Measurements from ENCODE around the gene GLCCI1.

The GLCCI1 gene

DNA sequence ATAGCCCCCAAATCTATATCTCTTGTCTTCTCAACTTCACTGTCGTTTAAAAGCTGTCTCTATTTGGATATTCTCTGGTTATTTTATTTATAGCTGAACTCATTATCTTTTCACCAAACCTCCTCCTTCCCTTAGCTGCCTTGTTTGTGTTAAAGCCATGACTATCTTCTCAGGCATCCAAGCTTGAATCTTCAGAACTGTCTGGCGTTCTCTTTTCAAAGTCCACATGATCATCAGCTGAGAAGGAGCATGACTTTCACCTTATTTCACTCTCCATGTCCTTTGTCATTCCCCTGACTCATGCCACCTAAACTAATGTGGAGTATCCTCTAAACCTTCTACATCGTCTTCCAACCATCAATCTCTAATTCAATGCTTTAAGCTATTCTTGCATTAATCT lies 5.7 kb upstream of the GLCCI1 start:
- no peaks in the 10 kb centered on the region for H3K4me1 ChIP-seq (ENCODE audit: insufficient read depth, insufficient read length)
- no peak for TF ChIP-seq YY1 (IDR thresholded peaks at IDR 0.05; ENCODE audit: insufficient read depth, insufficient read length)
- no peak for TF ChIP-seq ZNF274 (IDR thresholded peaks at IDR 0.05; ENCODE audit: low read depth, low read length)
- TF ChIP-seq SUZ12 (IDR thresholded peaks at IDR 0.05; ENCODE audit: extremely low read depth, insufficient read depth, insufficient read length) = no peak
- H3K9me3 ChIP-seq (ENCODE audit: insufficient read depth, low read length) = no peaks in the 10 kb centered on the region
- no peak for DNase-seq (ENCODE audit: low read depth, low spot score)
- H3K27me3 ChIP-seq (ENCODE audit: insufficient read depth, insufficient read length) = no peaks in the 10 kb centered on the region
- no peak overlapping the region for H3K4me3 ChIP-seq (ENCODE audit: insufficient read length, low read depth)
- no peaks in the 10 kb centered on the region for H3K36me3 ChIP-seq (ENCODE audit: insufficient read depth, insufficient read length, low read length)
- H3K9ac ChIP-seq (ENCODE audit: insufficient read length, low read depth) = no peak overlapping the region

DNA sequence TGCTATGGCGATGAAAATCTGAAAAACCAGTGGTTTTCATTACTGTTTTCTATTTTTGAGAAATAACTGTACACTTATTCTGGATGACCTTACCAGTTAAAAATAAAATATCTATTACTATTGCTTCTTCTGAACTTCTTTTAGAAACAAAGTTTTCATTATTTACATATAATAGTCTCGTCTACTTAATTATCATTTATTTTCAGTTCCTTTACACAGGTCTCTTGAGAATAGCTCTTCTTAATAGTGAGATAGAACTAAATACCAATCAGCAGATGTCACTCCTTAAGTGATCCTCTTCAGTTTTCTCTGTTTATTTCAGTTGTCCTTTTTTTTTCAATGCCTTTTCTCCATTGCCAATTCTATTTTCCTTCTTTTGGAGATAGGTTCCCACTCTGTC lies 4.3 kb upstream of the GLCCI1 start:
- Histone ChIP-seq H3K9ac (ENCODE audit: insufficient read length, low read depth) (no peak overlapping the region), H3K27me3 (ENCODE audit: insufficient read depth, insufficient read length) (no peaks in the 10 kb centered on the region), H3K4me1 (ENCODE audit: insufficient read depth, insufficient read length) (no peaks in the 10 kb centered on the region), H3K4me3 (ENCODE audit: insufficient read length, low read depth) (no peak overlapping the region), H3K9me3 (ENCODE audit: insufficient read depth, low read length) (no peaks in the 10 kb centered on the region), H3K36me3 (ENCODE audit: insufficient read depth, insufficient read length, low read length) (no peaks in the 10 kb centered on the region)
- no peak for TF ChIP-seq YY1 (IDR thresholded peaks at IDR 0.05; ENCODE audit: insufficient read depth, insufficient read length)
- no peak for TF ChIP-seq ZNF274 (IDR thresholded peaks at IDR 0.05; ENCODE audit: low read depth, low read length)
- no peak for TF ChIP-seq SUZ12 (IDR thresholded peaks at IDR 0.05; ENCODE audit: extremely low read depth, insufficient read depth, insufficient read length)
- DNase-seq (ENCODE audit: low read depth, low spot score) = no peak

DNA sequence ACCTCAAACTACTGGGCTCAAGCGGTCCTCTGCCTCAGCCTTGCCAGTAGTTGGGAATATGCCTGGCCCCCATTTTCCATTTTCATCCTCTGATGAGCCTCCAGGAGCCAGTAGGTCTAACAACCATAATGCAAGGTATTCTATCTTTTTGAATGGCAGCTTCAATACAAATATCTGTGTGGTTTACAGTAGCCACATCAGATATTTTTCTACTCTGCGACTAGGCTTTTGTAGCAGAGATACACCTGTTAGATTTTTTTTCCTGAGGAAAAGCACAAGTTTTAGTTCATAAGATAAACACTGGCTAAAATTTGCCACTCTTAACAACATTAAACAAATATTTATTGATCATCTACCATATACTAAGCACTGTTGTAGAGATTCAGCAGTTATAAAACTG lies 3.9 kb upstream of the GLCCI1 start:
- Histone ChIP-seq H3K27me3 (ENCODE audit: insufficient read depth, insufficient read length) (no peaks in the 10 kb centered on the region), H3K4me3 (ENCODE audit: insufficient read length, low read depth) (no peak overlapping the region), H3K36me3 (ENCODE audit: insufficient read depth, insufficient read length, low read length) (no peaks in the 10 kb centered on the region), H3K9ac (ENCODE audit: insufficient read length, low read depth) (no peak overlapping the region), H3K9me3 (ENCODE audit: insufficient read depth, low read length) (no peaks in the 10 kb centered on the region), H3K4me1 (ENCODE audit: insufficient read depth, insufficient read length) (no peaks in the 10 kb centered on the region)
- TF ChIP-seq YY1 (IDR thresholded peaks at IDR 0.05; ENCODE audit: insufficient read depth, insufficient read length) (no peak), ZNF274 (IDR thresholded peaks at IDR 0.05; ENCODE audit: low read depth, low read length) (no peak), SUZ12 (IDR thresholded peaks at IDR 0.05; ENCODE audit: extremely low read depth, insufficient read depth, insufficient read length) (no peak)
- no peak for DNase-seq (ENCODE audit: low read depth, low spot score)

DNA sequence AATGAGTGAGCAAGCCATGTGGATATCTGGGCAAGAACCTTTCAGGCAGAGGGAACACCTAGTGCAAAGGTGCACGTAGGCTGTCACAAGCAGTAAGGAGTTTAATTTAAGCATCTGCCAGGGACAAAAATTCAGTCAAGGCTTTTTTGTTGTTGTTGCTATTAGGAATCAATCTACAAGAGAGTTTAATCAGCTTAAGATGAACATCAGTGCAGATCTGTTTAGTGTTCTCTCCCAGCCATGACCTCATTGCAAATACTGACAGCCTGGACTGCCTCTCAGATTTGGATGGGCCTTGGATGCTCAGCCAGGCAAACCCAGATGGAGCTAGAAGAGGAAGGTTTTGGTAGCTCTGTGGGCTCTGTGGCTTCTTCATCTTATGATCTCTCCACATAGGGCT lies 3.3 kb upstream of the GLCCI1 start:
- Histone ChIP-seq H3K4me1 (ENCODE audit: insufficient read depth, insufficient read length) (no peaks in the 10 kb centered on the region), H3K4me3 (ENCODE audit: insufficient read length, low read depth) (no peak overlapping the region), H3K27me3 (ENCODE audit: insufficient read depth, insufficient read length) (no peaks in the 10 kb centered on the region), H3K36me3 (ENCODE audit: insufficient read depth, insufficient read length, low read length) (no peaks in the 10 kb centered on the region), H3K9me3 (ENCODE audit: insufficient read depth, low read length) (no peaks in the 10 kb centered on the region), H3K9ac (ENCODE audit: insufficient read length, low read depth) (no peak overlapping the region)
- no peak for TF ChIP-seq SUZ12 (IDR thresholded peaks at IDR 0.05; ENCODE audit: extremely low read depth, insufficient read depth, insufficient read length)
- TF ChIP-seq YY1 (IDR thresholded peaks at IDR 0.05; ENCODE audit: insufficient read depth, insufficient read length) = no peak
- no peak for TF ChIP-seq ZNF274 (IDR thresholded peaks at IDR 0.05; ENCODE audit: low read depth, low read length)
- no peak for DNase-seq (ENCODE audit: low read depth, low spot score)

DNA sequence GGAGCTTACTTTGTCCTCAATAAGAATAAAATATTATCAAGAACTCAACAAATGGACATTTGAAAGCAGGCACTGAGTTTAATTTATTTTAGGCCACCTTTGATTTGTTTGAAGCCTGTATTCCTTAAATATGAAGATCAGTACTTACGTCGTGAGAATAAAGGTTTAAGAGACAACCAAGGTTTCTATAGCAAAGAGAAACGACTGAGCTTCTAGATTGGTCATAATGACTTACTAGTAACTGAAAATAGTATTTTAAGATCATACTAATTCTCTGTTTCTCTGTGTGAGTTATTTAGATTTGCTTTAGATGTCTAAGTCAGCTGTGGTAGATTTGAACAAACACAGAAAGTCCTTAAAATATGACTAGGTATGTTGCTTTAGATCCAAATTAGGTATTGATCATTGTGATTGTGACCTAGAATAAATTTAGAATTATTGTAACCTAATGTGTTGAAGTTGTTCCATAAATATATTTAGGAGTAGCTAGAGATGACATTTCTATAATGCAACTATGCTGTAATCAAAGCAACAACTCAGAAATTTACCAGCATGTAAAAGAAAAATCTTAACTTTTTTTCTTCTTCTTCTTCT lies 2.4 kb upstream of the GLCCI1 start:
- Histone ChIP-seq H3K9me3 (ENCODE audit: insufficient read depth, low read length) (no peaks in the 10 kb centered on the region), H3K9ac (ENCODE audit: insufficient read length, low read depth) (no peak overlapping the region), H3K4me1 (ENCODE audit: insufficient read depth, insufficient read length) (peaks cover under 1% of the 10 kb centered on the region), H3K4me3 (ENCODE audit: insufficient read length, low read depth) (no peak overlapping the region), H3K27me3 (ENCODE audit: insufficient read depth, insufficient read length) (no peaks in the 10 kb centered on the region), H3K36me3 (ENCODE audit: insufficient read depth, insufficient read length, low read length) (no peaks in the 10 kb centered on the region)
- no peak for TF ChIP-seq YY1 (IDR thresholded peaks at IDR 0.05; ENCODE audit: insufficient read depth, insufficient read length)
- no peak for TF ChIP-seq SUZ12 (IDR thresholded peaks at IDR 0.05; ENCODE audit: extremely low read depth, insufficient read depth, insufficient read length)
- TF ChIP-seq ZNF274 (IDR thresholded peaks at IDR 0.05; ENCODE audit: low read depth, low read length) = no peak
- no peak for DNase-seq (ENCODE audit: low read depth, low spot score)

DNA sequence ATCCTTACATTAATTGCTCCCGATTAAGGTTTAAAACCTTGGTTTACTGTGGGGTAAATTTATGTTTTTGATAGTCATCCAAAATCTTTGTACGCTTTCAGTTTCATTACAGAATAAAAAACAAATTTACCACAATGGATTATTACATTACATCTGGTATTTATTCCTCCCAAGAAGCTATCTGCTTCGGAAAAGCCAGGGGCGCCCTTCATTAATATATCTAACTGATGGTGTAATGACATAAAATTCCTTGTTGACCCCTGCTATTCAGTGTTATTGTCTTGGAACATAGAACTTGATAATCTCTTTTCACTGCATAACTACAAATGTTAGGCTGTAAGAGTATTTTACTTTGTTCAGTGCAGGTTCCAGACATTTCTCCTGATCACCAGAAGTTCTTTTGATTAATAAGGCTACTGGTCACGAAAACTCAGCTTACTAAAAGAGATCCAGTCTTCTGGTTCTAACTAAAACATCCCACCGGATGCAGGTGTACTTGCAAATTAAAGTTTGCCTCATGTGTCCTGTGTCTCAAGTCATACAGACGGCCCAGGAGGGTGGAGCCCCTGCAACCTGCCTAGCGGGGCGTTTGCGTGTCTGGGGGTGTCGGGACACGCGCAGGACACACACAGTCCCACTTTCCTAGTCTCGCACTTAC lies 581 bp upstream of the GLCCI1 start:
- DNase-seq (ENCODE audit: low read depth, low spot score) = no peak
- Histone ChIP-seq H3K9ac (ENCODE audit: insufficient read length, low read depth) (peak overlapping the region; percentile 72), H3K9me3 (ENCODE audit: insufficient read depth, low read length) (no peaks in the 10 kb centered on the region), H3K36me3 (ENCODE audit: insufficient read depth, insufficient read length, low read length) (no peaks in the 10 kb centered on the region), H3K4me1 (ENCODE audit: insufficient read depth, insufficient read length) (peaks cover 2% of the 10 kb centered on the region), H3K27me3 (ENCODE audit: insufficient read depth, insufficient read length) (no peaks in the 10 kb centered on the region), H3K4me3 (ENCODE audit: insufficient read length, low read depth) (peak overlapping the region; percentile 66)
- TF ChIP-seq YY1 (IDR thresholded peaks at IDR 0.05; ENCODE audit: insufficient read depth, insufficient read length) (no peak), SUZ12 (IDR thresholded peaks at IDR 0.05; ENCODE audit: extremely low read depth, insufficient read depth, insufficient read length) (no peak), ZNF274 (IDR thresholded peaks at IDR 0.05; ENCODE audit: low read depth, low read length) (no peak)

DNA sequence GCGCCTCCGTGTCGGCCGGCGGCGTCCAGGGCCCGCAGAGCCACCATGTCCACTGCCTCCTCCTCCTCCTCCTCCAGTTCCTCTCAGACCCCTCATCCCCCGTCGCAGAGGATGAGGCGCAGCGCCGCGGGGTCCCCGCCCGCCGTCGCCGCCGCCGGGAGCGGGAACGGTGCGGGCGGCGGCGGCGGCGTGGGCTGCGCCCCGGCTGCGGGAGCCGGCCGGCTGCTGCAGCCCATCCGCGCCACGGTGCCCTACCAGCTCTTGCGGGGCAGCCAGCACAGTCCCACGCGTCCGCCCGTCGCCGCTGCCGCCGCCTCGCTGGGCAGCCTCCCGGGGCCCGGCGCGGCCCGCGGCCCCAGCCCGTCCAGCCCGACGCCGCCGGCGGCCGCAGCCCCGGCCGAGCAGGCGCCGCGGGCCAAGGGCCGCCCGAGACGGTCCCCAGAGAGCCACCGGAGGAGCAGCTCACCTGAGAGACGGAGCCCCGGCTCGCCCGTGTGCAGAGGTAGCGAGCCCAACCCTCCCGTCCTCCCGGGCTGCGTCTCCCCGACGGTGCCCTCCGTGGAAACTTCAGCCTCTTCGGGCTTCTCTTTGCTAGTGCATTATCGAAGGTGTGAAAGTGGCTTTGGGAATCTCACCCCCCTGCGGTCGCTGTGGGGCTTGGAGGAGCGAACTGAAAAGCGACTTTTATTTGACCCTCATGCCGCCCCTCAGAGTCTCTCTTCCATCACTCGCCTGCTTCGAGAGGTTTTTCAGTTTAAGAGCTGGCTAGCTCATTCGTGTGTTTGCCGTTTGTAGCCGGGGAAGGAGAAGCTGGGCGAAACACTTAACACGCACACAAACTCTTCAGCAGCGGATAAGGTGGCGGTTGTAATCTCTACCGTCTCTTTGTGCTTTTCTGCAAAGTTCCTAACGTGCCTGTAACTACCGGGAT lies 975 bp downstream of the GLCCI1 start:
- no peaks in the 10 kb centered on the region for H3K27me3 ChIP-seq (ENCODE audit: insufficient read depth, insufficient read length)
- peak; percentile 48 for DNase-seq (ENCODE audit: low read depth, low spot score)
- H3K9ac ChIP-seq (ENCODE audit: insufficient read length, low read depth) = peak overlapping the region; percentile 99
- peak overlapping the region; percentile 92 for H3K4me3 ChIP-seq (ENCODE audit: insufficient read length, low read depth)
- TF ChIP-seq SUZ12 (IDR thresholded peaks at IDR 0.05; ENCODE audit: extremely low read depth, insufficient read depth, insufficient read length) = no peak
- no peak for TF ChIP-seq YY1 (IDR thresholded peaks at IDR 0.05; ENCODE audit: insufficient read depth, insufficient read length)
- TF ChIP-seq ZNF274 (IDR thresholded peaks at IDR 0.05; ENCODE audit: low read depth, low read length) = no peak
- no peaks in the 10 kb centered on the region for H3K9me3 ChIP-seq (ENCODE audit: insufficient read depth, low read length)
- H3K4me1 ChIP-seq (ENCODE audit: insufficient read depth, insufficient read length) = peaks cover 2% of the 10 kb centered on the region
- no peaks in the 10 kb centered on the region for H3K36me3 ChIP-seq (ENCODE audit: insufficient read depth, insufficient read length, low read length)

All from NT2/D1 (cell line).